Measurements from ENCODE around the gene LUC7L3.
"Not testable (repeated sequence)": the region's sequence is repeated elsewhere in the genome, so short reads cannot be mapped to it uniquely, and the experiment has no call there.

Gene LUC7L3, protein sequence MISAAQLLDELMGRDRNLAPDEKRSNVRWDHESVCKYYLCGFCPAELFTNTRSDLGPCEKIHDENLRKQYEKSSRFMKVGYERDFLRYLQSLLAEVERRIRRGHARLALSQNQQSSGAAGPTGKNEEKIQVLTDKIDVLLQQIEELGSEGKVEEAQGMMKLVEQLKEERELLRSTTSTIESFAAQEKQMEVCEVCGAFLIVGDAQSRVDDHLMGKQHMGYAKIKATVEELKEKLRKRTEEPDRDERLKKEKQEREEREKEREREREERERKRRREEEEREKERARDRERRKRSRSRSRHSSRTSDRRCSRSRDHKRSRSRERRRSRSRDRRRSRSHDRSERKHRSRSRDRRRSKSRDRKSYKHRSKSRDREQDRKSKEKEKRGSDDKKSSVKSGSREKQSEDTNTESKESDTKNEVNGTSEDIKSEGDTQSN

DNA sequence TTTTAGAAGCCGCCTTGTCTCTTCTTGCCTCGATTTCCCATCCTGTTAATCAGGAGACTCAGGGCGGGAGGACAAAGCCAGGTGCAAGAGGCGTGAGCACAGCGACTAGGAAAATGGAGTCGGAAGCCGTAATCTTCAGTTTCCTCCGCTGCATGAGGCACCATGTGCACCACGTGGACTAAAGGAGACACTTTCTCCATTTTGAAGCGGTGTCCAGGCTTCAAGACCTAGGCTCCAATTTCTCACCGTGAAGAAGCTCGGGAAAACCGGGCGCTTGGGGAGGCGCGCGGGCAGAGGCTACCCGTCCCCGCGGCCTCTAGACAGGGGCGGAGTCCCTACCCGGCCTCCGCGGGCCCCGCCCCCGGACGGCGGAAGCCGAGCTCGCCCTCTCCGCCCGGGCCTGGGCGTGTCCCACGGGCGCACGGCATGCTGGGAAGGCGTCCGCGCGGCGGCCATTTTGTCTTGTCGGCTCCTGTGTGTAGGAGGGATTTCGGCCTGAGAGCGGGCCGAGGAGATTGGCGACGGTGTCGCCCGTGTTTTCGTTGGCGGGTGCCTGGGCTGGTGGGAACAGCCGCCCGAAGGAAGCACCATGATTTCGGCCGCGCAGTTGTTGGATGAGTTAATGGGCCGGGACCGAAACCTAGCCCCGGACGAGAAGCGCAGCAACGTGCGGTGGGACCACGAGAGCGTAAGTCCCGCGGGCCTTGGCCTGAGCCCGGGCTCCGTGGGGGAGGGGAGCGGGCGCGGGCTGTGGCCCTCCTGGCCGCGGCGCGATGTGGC, at the start of gene LUC7L3:
Gene LUC7L3, plus strand, starts transcription at position 460 of the 780 bp plus-strand sequence. Its CDS starts 130 bp downstream, at position 590.
- peak; percentile 77 to 90 (median 85) for DNase-seq (ENCODE audit: low read depth in 3 of 3, low spot score in 1 of 3)

- no peak for DNase-seq (ENCODE audit: low read depth in 3 of 3, low spot score in 1 of 3)
Measured at GRCh38 chr17:50672071-50672470, 47.3 kb upstream of the LUC7L3 start.

- DNase-seq (ENCODE audit: low read depth in 3 of 3, low spot score in 1 of 3) = no peak
Measured at GRCh38 chr17:50672831-50673551, 46.4 kb upstream of the LUC7L3 start.

DNA sequence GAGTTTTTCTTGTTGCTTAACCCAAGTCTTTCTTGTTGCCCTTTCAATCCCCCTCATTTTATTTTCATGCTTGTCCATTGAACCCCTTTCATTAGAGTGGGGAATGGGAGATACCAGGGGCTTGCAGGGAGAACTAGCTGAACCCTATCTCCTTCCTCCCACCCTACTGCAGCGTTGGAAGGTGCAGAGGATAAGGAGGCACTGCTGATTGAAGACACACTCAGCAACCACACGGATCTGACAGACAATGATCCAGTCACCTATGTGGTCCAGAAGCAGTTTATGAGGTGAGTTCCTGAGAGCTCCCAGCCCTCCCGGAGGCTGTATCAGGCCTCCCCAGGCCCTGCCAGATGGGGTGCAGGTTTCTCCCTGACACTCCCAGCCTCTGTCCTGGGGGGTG, 44.2 kb upstream of the LUC7L3 start:
- DNase-seq (ENCODE audit: low read depth in 3 of 3, low spot score in 1 of 3) = no peak

- no peak for DNase-seq (ENCODE audit: low read depth in 3 of 3, low spot score in 1 of 3)
Measured at GRCh38 chr17:50675627-50676026, 43.8 kb upstream of the LUC7L3 start.

DNA sequence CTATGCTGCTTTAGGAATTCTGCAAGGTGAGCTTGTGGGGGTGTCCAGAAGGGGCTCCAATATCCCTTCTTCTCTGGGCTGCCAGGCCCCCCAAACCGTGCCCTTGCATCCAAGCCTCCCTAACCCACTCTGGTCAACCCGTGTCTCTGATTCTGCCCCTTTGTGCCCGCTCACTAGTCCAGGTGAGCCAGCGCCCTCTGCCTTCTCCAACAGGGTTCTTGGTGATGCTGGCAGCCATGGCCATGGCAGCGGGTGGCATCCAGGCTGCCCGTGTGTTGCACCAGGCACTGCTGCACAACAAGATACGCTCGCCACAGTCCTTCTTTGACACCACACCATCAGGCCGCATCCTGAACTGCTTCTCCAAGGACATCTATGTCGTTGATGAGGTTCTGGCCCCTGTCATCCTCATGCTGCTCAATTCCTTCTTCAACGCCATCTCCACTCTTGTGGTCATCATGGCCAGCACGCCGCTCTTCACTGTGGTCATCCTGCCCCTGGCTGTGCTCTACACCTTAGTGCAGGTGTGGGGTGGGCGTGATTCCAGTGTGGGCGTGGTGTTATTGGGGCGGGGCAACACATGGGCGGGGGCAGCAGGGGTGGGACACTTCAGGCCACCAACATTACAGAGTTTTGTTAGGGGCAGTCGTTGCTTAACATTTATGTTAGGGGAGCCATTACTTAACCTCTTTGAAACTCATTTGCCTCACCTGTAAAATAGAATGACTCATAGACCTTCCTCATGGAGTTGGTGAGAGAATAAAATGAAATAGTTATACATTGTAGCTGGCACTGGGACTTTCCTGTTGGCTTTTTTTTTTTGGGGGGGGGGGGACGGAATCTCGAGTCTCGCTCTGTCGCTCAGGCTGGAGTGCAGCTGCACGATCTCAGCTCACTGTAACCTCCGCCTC, 43.1 kb upstream of the LUC7L3 start:
- DNase-seq (ENCODE audit: low read depth in 3 of 3, low spot score in 1 of 3) = no peak

- no peak for DNase-seq (ENCODE audit: low read depth in 3 of 3, low spot score in 1 of 3)
Measured at GRCh38 chr17:50677851-50678375, 41.5 kb upstream of the LUC7L3 start.

- no peak for DNase-seq (ENCODE audit: low read depth in 3 of 3, low spot score in 1 of 3)
Measured at GRCh38 chr17:50679008-50679544, 40.3 kb upstream of the LUC7L3 start.

DNA sequence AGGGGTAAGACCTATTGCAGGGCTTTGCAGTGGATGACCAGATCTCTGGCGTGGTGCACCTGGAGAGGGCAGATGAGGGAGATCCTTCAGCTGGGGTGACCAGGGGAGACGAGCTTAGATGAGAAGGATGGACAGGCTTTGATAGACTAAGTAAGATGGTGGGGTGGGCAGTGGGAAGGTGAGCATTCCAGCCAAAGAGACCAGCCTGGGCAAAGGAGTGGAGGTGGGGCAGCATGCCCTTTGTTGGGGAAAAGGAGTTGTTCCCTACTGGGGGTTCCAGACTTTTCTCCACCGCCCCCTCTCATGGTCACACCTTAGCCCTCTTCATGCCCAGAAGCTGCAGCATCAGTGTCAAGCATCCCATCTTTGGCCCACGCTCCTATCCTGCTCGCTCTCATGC, 39.3 kb upstream of the LUC7L3 start:
- DNase-seq (ENCODE audit: low read depth in 3 of 3, low spot score in 1 of 3) = no peak

DNA sequence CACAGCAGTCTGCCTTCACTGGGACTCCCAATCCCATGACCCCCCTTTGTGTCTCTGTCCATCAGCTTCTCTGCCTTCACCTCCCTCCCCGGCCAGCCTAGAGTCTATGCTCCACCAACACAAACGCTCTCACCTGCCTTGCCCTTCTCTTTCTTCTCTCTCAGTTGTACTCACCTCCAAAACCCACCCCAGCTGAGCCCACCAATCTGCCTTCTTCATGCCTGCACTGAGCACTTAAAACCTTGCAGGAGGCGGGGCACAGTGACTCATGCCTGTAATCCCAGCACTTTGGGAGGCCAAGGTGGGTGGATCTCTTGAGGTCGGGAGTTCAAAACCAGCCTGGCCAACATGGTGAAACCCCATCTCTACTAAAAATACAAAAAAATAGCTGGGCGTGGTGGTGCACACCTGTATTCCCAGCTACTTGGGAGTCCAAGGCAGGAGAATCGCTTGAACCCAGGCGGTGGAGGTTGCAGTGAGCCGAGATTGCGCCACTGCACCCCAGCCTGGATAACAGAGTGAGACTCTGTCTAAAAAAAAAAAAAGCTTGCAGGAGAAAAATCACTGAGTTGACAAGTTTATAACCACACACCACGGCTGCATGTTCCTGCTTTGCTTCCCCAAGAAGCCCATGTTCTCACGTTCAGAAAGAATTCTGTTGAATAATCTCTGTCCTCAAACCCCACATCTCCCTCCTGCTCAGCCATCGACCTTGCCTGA, 38.7 kb upstream of the LUC7L3 start:
- not testable (repeated sequence) for DNase-seq (ENCODE audit: low read depth in 3 of 3, low spot score in 1 of 3)

DNA sequence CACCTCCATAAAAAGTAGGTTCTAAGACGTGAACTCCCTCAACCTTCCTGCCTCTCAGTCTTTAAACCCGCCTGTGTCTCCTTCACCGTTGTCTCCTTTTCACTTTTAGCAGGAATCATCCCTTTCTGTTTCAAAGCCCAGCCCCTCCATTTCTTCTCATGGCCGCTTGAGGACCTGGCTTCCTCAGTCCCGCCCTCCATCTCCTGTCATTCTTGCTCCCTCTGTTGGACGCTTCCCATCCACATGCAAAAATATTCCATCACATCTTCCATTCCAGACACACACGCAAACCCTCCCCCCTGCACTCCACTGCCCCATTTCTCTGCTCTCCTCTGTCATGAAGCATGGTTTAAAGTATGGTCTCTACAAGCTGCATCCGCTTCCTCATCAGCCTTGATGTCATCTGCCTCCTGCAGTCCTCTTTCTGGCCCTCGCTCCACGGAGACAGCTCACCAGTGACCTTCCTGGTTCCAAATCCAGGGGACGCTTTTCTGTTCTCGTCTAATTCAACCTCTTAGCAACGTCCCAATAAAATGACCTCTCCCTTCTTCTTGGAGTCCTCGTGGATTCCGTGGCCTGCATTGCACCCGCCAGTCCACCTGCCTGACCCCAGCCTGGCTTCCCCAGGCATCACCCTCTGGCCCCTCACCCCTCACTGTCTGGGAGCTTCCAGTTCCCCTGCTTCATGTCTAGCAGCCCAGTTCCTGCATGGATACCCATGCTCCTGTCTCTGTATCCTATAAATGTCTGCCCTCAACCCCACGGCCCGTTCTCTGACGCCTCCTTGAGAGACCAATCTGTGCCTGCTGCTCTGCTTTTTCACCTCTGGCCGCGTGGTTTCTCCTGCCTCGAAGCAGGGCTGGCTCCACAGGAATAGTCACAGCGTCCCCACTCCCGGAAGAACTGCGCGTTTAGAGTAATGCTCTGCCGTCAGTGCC, 37.9 kb upstream of the LUC7L3 start:
- no peak for DNase-seq (ENCODE audit: low read depth in 3 of 3, low spot score in 1 of 3)

- DNase-seq (ENCODE audit: low read depth in 3 of 3, low spot score in 1 of 3) = no peak
Measured at GRCh38 chr17:50682441-50682840, 37.0 kb upstream of the LUC7L3 start.

- DNase-seq (ENCODE audit: low read depth in 3 of 3, low spot score in 1 of 3) = no peak
Measured at GRCh38 chr17:50682938-50683337, 36.5 kb upstream of the LUC7L3 start.

- no peak for DNase-seq (ENCODE audit: low read depth in 3 of 3, low spot score in 1 of 3)
Measured at GRCh38 chr17:50683434-50684287, 35.7 kb upstream of the LUC7L3 start.

DNA sequence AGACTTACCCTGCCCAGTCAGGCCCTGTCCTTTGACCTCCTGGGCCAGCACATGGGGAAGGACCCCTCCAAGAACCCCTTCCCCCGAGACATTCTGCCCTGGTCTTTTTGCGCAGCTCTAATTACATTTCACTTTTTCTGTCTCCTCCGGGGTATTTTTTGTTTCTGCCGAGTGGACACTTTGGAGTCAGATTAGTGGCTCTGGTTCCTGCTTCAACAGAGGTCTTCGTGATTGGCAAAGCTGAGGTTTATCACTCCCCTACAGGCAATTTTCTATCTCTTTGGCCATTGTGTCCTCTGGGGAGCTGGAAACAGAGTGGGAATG, 35.2 kb upstream of the LUC7L3 start:
- no peak for DNase-seq (ENCODE audit: low read depth in 3 of 3, low spot score in 1 of 3)

GRCh38 chr17:50684612-50685333, 34.6 kb upstream of the LUC7L3 start:
- DNase-seq (ENCODE audit: low read depth in 3 of 3, low spot score in 1 of 3) = no peak

DNA sequence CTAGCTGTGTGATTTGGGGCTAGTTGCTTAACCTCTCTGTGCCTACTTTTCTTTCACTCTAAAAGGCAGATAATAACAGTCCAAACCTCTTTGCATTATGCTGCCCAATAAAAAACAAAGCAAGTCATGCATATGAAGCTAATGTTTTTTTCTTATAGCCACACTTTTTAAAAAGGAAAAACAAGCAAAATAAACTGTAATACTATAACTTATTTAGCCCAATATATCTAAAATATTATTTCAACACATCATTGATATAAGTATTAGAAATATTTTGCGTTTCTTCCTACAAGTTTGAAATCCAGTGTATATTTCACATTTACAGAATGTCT, 34.1 kb upstream of the LUC7L3 start:
- DNase-seq (ENCODE audit: low read depth in 3 of 3, low spot score in 1 of 3) = no peak

Measured in stimulated activated CD4-positive, alpha-beta T cell treated with anti-CD3 and anti-CD28 coated beads, TNF-alpha, amount 100 ng/mL, for 1 hour (primary cell).